ENCODE results near the gene ARHGAP26.

The ARHGAP26 gene

GRCh38 chr5:143072734-143073133 lies 302.6 kb downstream of the ARHGAP26 start:
- no peak overlapping the region for H3K4me3 ChIP-seq (ENCODE audit: low read depth, low read length)
- H3K27ac ChIP-seq (ENCODE audit: low read depth, low read length): no peak overlapping the region
- H3K36me3 ChIP-seq (ENCODE audit: control insufficient read depth, insufficient read depth, low read length): no peaks in the 10 kb centered on the region
- H3K27me3 ChIP-seq (ENCODE audit: control insufficient read depth, insufficient read depth, low read length): no peaks in the 10 kb centered on the region
- peaks cover 4% of the 10 kb centered on the region for H3K4me1 ChIP-seq (ENCODE audit: control insufficient read depth, insufficient read depth, low read length)
- 0 out of 2 replicates have a peak, but pooled peaks cover 4% of the 10 kb centered on the region for H3K9me3 ChIP-seq (ENCODE audit: control insufficient read depth, insufficient read depth, low read length)
- no peak overlapping the region for H3K9ac ChIP-seq (ENCODE audit: low read depth, low read length)

GRCh38 chr5:143073766-143074165 lies 303.6 kb downstream of the ARHGAP26 start:
- Histone ChIP-seq H3K27me3 (ENCODE audit: control insufficient read depth, insufficient read depth, low read length) (no peaks in the 10 kb centered on the region), H3K36me3 (ENCODE audit: control insufficient read depth, insufficient read depth, low read length) (no peaks in the 10 kb centered on the region), H3K4me1 (ENCODE audit: control insufficient read depth, insufficient read depth, low read length) (peaks cover 8% of the 10 kb centered on the region), H3K9me3 (ENCODE audit: control insufficient read depth, insufficient read depth, low read length) (0 out of 2 replicates have a peak, but pooled peaks cover 4% of the 10 kb centered on the region), H3K9ac (ENCODE audit: low read depth, low read length) (no peak overlapping the region), H3K27ac (ENCODE audit: low read depth, low read length) (no peak overlapping the region), H3K4me3 (ENCODE audit: low read depth, low read length) (no peak overlapping the region)

GRCh38 chr5:143074414-143074996 lies 304.3 kb downstream of the ARHGAP26 start:
- H3K4me1 ChIP-seq (ENCODE audit: control insufficient read depth, insufficient read depth, low read length): peaks cover 8% of the 10 kb centered on the region
- H3K36me3 ChIP-seq (ENCODE audit: control insufficient read depth, insufficient read depth, low read length): no peaks in the 10 kb centered on the region
- no peak overlapping the region for H3K4me3 ChIP-seq (ENCODE audit: low read depth, low read length)
- no peak overlapping the region for H3K9ac ChIP-seq (ENCODE audit: low read depth, low read length)
- no peaks in the 10 kb centered on the region for H3K27me3 ChIP-seq (ENCODE audit: control insufficient read depth, insufficient read depth, low read length)
- 0 out of 2 replicates have a peak, but pooled peaks cover 4% of the 10 kb centered on the region for H3K9me3 ChIP-seq (ENCODE audit: control insufficient read depth, insufficient read depth, low read length)
- no peak overlapping the region for H3K27ac ChIP-seq (ENCODE audit: low read depth, low read length)

GRCh38 chr5:143076377-143076776 lies 306.2 kb downstream of the ARHGAP26 start:
- no peak overlapping the region for H3K27ac ChIP-seq (ENCODE audit: low read depth, low read length)
- H3K9me3 ChIP-seq (ENCODE audit: control insufficient read depth, insufficient read depth, low read length): no peaks in the 10 kb centered on the region
- H3K36me3 ChIP-seq (ENCODE audit: control insufficient read depth, insufficient read depth, low read length): no peaks in the 10 kb centered on the region
- H3K9ac ChIP-seq (ENCODE audit: low read depth, low read length): no peak overlapping the region
- H3K27me3 ChIP-seq (ENCODE audit: control insufficient read depth, insufficient read depth, low read length): no peaks in the 10 kb centered on the region
- H3K4me1 ChIP-seq (ENCODE audit: control insufficient read depth, insufficient read depth, low read length): peaks cover 8% of the 10 kb centered on the region
- H3K4me3 ChIP-seq (ENCODE audit: low read depth, low read length): no peak overlapping the region

GRCh38 chr5:143077453-143078103 lies 307.4 kb downstream of the ARHGAP26 start:
- Histone ChIP-seq H3K9ac (ENCODE audit: low read depth, low read length) (no peak overlapping the region), H3K36me3 (ENCODE audit: control insufficient read depth, insufficient read depth, low read length) (no peaks in the 10 kb centered on the region), H3K27ac (ENCODE audit: low read depth, low read length) (no peak overlapping the region), H3K27me3 (ENCODE audit: control insufficient read depth, insufficient read depth, low read length) (no peaks in the 10 kb centered on the region), H3K9me3 (ENCODE audit: control insufficient read depth, insufficient read depth, low read length) (no peaks in the 10 kb centered on the region), H3K4me1 (ENCODE audit: control insufficient read depth, insufficient read depth, low read length) (peaks cover 8% of the 10 kb centered on the region), H3K4me3 (ENCODE audit: low read depth, low read length) (no peak overlapping the region)

GRCh38 chr5:143078313-143078712 lies 308.1 kb downstream of the ARHGAP26 start:
- Histone ChIP-seq H3K27me3 (ENCODE audit: control insufficient read depth, insufficient read depth, low read length) (no peaks in the 10 kb centered on the region), H3K36me3 (ENCODE audit: control insufficient read depth, insufficient read depth, low read length) (no peaks in the 10 kb centered on the region), H3K9me3 (ENCODE audit: control insufficient read depth, insufficient read depth, low read length) (no peaks in the 10 kb centered on the region), H3K27ac (ENCODE audit: low read depth, low read length) (no peak overlapping the region), H3K9ac (ENCODE audit: low read depth, low read length) (no peak overlapping the region), H3K4me3 (ENCODE audit: low read depth, low read length) (no peak overlapping the region), H3K4me1 (ENCODE audit: control insufficient read depth, insufficient read depth, low read length) (peaks cover 8% of the 10 kb centered on the region)

- H3K4me3 ChIP-seq (ENCODE audit: low read depth, low read length): no peak overlapping the region
Observed at GRCh38 chr5:143078971-143079370, 308.8 kb downstream of the ARHGAP26 start.

GRCh38 chr5:143080407-143080806 lies 310.2 kb downstream of the ARHGAP26 start:
- H3K9me3 ChIP-seq (ENCODE audit: control insufficient read depth, insufficient read depth, low read length): no peaks in the 10 kb centered on the region
- no peak overlapping the region for H3K27ac ChIP-seq (ENCODE audit: low read depth, low read length)
- H3K4me3 ChIP-seq (ENCODE audit: low read depth, low read length): no peak overlapping the region
- H3K36me3 ChIP-seq (ENCODE audit: control insufficient read depth, insufficient read depth, low read length): no peaks in the 10 kb centered on the region
- H3K4me1 ChIP-seq (ENCODE audit: control insufficient read depth, insufficient read depth, low read length): peaks cover 8% of the 10 kb centered on the region
- H3K9ac ChIP-seq (ENCODE audit: low read depth, low read length): no peak overlapping the region
- no peaks in the 10 kb centered on the region for H3K27me3 ChIP-seq (ENCODE audit: control insufficient read depth, insufficient read depth, low read length)

More at GRCh38 chr5:143078971-143079370, 308.8 kb downstream of the ARHGAP26 start:
- Histone ChIP-seq H3K27me3 (ENCODE audit: control insufficient read depth, insufficient read depth, low read length) (no peaks in the 10 kb centered on the region), H3K36me3 (ENCODE audit: control insufficient read depth, insufficient read depth, low read length) (no peaks in the 10 kb centered on the region), H3K9me3 (ENCODE audit: control insufficient read depth, insufficient read depth, low read length) (no peaks in the 10 kb centered on the region), H3K27ac (ENCODE audit: low read depth, low read length) (no peak overlapping the region), H3K9ac (ENCODE audit: low read depth, low read length) (no peak overlapping the region), H3K4me1 (ENCODE audit: control insufficient read depth, insufficient read depth, low read length) (peaks cover 8% of the 10 kb centered on the region)

GRCh38 chr5:143080982-143081381 lies 310.8 kb downstream of the ARHGAP26 start:
- Histone ChIP-seq H3K4me3 (ENCODE audit: low read depth, low read length) (no peak overlapping the region), H3K9me3 (ENCODE audit: control insufficient read depth, insufficient read depth, low read length) (no peaks in the 10 kb centered on the region), H3K27ac (ENCODE audit: low read depth, low read length) (no peak overlapping the region), H3K4me1 (ENCODE audit: control insufficient read depth, insufficient read depth, low read length) (peaks cover 8% of the 10 kb centered on the region), H3K27me3 (ENCODE audit: control insufficient read depth, insufficient read depth, low read length) (no peaks in the 10 kb centered on the region), H3K9ac (ENCODE audit: low read depth, low read length) (no peak overlapping the region), H3K36me3 (ENCODE audit: control insufficient read depth, insufficient read depth, low read length) (no peaks in the 10 kb centered on the region)

GRCh38 chr5:143083006-143083405 lies 312.8 kb downstream of the ARHGAP26 start:
- Histone ChIP-seq H3K9ac (ENCODE audit: low read depth, low read length) (no peak overlapping the region), H3K27ac (ENCODE audit: low read depth, low read length) (no peak overlapping the region), H3K36me3 (ENCODE audit: control insufficient read depth, insufficient read depth, low read length) (no peaks in the 10 kb centered on the region), H3K4me1 (ENCODE audit: control insufficient read depth, insufficient read depth, low read length) (peaks cover 11% of the 10 kb centered on the region), H3K4me3 (ENCODE audit: low read depth, low read length) (no peak overlapping the region), H3K27me3 (ENCODE audit: control insufficient read depth, insufficient read depth, low read length) (no peaks in the 10 kb centered on the region), H3K9me3 (ENCODE audit: control insufficient read depth, insufficient read depth, low read length) (no peaks in the 10 kb centered on the region)

GRCh38 chr5:143084407-143084806 lies 314.2 kb downstream of the ARHGAP26 start:
- Histone ChIP-seq H3K4me1 (ENCODE audit: control insufficient read depth, insufficient read depth, low read length) (peaks cover 13% of the 10 kb centered on the region), H3K9ac (ENCODE audit: low read depth, low read length) (no peak overlapping the region), H3K9me3 (ENCODE audit: control insufficient read depth, insufficient read depth, low read length) (no peaks in the 10 kb centered on the region), H3K27ac (ENCODE audit: low read depth, low read length) (no peak overlapping the region), H3K4me3 (ENCODE audit: low read depth, low read length) (no peak overlapping the region), H3K36me3 (ENCODE audit: control insufficient read depth, insufficient read depth, low read length) (no peaks in the 10 kb centered on the region), H3K27me3 (ENCODE audit: control insufficient read depth, insufficient read depth, low read length) (no peaks in the 10 kb centered on the region)
